Lung (tissue), 12 donors: Measurements from ENCODE around the gene PRPF19. TPM values are rescaled to one million over a fixed set of nuclear protein-coding genes. Genes with fewer than 3 reads are reported as not detected.

Experiments used
- ATAC-seq: fragments of 200-7000 bp; cut with Tn5 transposase; one replicate; pipeline ENCODE4 v1.9.1; 2020; ENCODE audit warnings: moderate number of reproducible peaks; ENCODE audit not compliant: insufficient read depth, low FRiP score
- DNase-seq, 3 donors: peaks; one replicate each; pipeline ENCODE4 v3.0.0-alpha.2; 2013 to 2017
- H3K27ac ChIP-seq, 2 donors: one replicate each; pipeline ENCODE4 v1.5.1; 2013; ENCODE audit warnings: mild to moderate bottlenecking in 2 of 2, moderate library complexity in 2 of 2, control low read depth in 1 of 2, inconsistent platforms in 1 of 2, low read depth in 1 of 2, low read length in 1 of 2
- H3K27me3 ChIP-seq, 3 donors: one replicate each; pipeline ENCODE4 v1.5.1; 2013; ENCODE audit warnings: low read length in 2 of 3; ENCODE audit not compliant: control insufficient read depth in 3 of 3, insufficient read depth in 3 of 3
- H3K36me3 ChIP-seq, 4 donors: one replicate each; pipeline ENCODE4 v1.5.1; 2013; ENCODE audit warnings: low read length in 4 of 4, mild to moderate bottlenecking in 1 of 4, moderate library complexity in 1 of 4; ENCODE audit not compliant: control insufficient read depth in 4 of 4, insufficient read depth in 4 of 4
- H3K4me1 ChIP-seq, 5 donors: one replicate each; pipeline ENCODE4 v1.5.1; 2013; ENCODE audit warnings: low read length in 5 of 5, mild to moderate bottlenecking in 2 of 5, moderate library complexity in 1 of 5; ENCODE audit not compliant: control insufficient read depth in 5 of 5, insufficient read depth in 5 of 5
- H3K4me3 ChIP-seq: one replicate; pipeline ENCODE4 v1.5.1; 2013; ENCODE audit warnings: mild to moderate bottlenecking, control low read depth, moderate library complexity
- H3K9ac ChIP-seq, 2 donors: one replicate each; pipeline ENCODE4 v1.5.1; 2013; ENCODE audit warnings: low read length in 2 of 2, control low read depth in 1 of 2; ENCODE audit not compliant: insufficient read depth in 1 of 2
- H3K9me3 ChIP-seq, 4 donors: one replicate each; pipeline ENCODE4 v1.5.1; 2013; ENCODE audit warnings: low read length in 3 of 4, mild to moderate bottlenecking in 1 of 4, moderate library complexity in 1 of 4; ENCODE audit not compliant: control insufficient read depth in 4 of 4, insufficient read depth in 3 of 4
- CTCF ChIP-seq: IDR thresholded peaks from 2 replicates; pipeline ENCODE4 v1.5.1; 2012; ENCODE audit warnings: mild to moderate bottlenecking; ENCODE audit errors: control extremely low read depth, extremely low read depth
- WGBS, 2 donors: extraction: QIAGEN DNeasy Blood & Tissue Kit; methylation state at CpG; one replicate each; pipeline ENCODE4 v1.1.7; 2013; 5-methylcytosine and 5-hydroxymethylcytosine counted together
- polyA plus RNA-seq, 2 donors: library from polyadenylated mRNA; stranded (reverse); fragments of 200-250 nt; gene quantifications; one replicate each; pipeline ENCODE4 v1.2.1, GENCODE V29; 2013
- total RNA-seq, 2 donors: library from RNA; depleted of rRNA in 1 of 2; stranded (reverse); fragments of >200 nt in 1 of 2; gene quantifications; one replicate each; pipeline ENCODE4 v1.2.1, GENCODE V29; 2014 to 2021
- donor health status: control.
- donor health status: control.
- donor health status: Bipolar disorder and iron deficiency.
- donor health status: healthy.
- donor health status: DM: yes; HTN: yes; CAD: no.

The PRPF19 gene
- total and polyA plus RNA-seq, 4 donors, result 49.0 to 79.0 (median 65.2) TPM

GRCh38 chr11:60847281-60847680 is 59.1 kb downstream of the PRPF19 start:
- Histone ChIP-seq H3K36me3 (peaks cover 2 to 32% (median 13%) of the 10 kb centered on the region in 4 donors), H3K9me3 (no peaks in the 10 kb centered on the region), H3K4me1 (peaks cover 0 to 20% (median 9%) of the 10 kb centered on the region in 5 donors), H3K27ac (no peak overlapping the region), H3K9ac (no peak overlapping the region), H3K4me3 (no peak overlapping the region), H3K27me3 (no peaks in the 10 kb centered on the region)
- no peak for DNase-seq
- no peak for TF ChIP-seq CTCF
- ATAC-seq, result no peak
- 76% methylated on average over 13 of the region's 13 CpGs for WGBS, 2 donors

DNA sequence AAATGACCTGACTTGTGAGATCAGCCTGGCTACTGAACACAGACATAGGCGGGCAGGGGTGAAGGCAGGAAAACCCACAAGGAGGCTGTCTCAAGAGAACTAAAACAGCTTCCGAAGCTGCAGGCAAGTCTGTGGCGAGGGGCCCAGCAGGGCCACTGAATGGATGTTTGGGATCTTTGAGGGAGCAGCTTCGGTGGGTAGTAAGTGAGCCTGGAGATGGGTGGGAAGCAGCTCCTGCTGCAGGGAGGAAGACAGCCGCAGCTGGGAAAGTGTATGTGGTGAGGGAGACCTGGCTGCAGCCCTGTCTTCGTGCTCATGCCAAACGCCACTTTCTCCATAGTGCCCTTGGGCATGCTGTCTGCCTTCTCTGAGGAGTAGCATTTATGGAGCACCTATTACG is 61.0 kb downstream of the PRPF19 start:
- peaks cover 0 to 27% (median 5%) of the 10 kb centered on the region in 4 donors for H3K36me3 ChIP-seq
- peaks cover 4 to 32% (median 17%) of the 10 kb centered on the region in 5 donors for H3K4me1 ChIP-seq
- no peak for ATAC-seq
- no peak overlapping the region for H3K4me3 ChIP-seq
- no peak overlapping the region for H3K27ac ChIP-seq
- no peak for DNase-seq
- no peaks in the 10 kb centered on the region for H3K9me3 ChIP-seq
- TF ChIP-seq CTCF, result no peak
- 89 to 93% methylated on average over 8 of the region's 8 CpGs for WGBS, 2 donors
- H3K27me3 ChIP-seq, result no peaks in the 10 kb centered on the region
- H3K9ac ChIP-seq, result no peak overlapping the region

- H3K36me3 ChIP-seq, result peaks cover 0 to 22% (median 3%) of the 10 kb centered on the region in 4 donors
- 50 to 62% methylated on average over 4 of the region's 4 CpGs for WGBS, 2 donors
- no peaks in the 10 kb centered on the region for H3K9me3 ChIP-seq
- DNase-seq, result no peak
- H3K27ac ChIP-seq, result no peak overlapping the region
- no peak for TF ChIP-seq CTCF
- no peak overlapping the region for H3K9ac ChIP-seq
- no peak overlapping the region for H3K4me3 ChIP-seq
- ATAC-seq, result no peak
- peaks cover 4 to 32% (median 17%) of the 10 kb centered on the region in 5 donors for H3K4me1 ChIP-seq
- H3K27me3 ChIP-seq, result no peaks in the 10 kb centered on the region
Measured at GRCh38 chr11:60844870-60845221, 61.5 kb downstream of the PRPF19 start.
